Measurements from ENCODE around the gene GADL1.

Gene GADL1

GRCh38 chr3:30848087-30848779 lies 46.2 kb downstream of the GADL1 start:
- no peak for DNase-seq (ENCODE audit: low read depth, low spot score)
- Histone ChIP-seq H3K27ac (ENCODE audit: low read length) (no peak overlapping the region), H3K9me3 (ENCODE audit: control insufficient read depth, insufficient read depth, low read length) (no peaks in the 10 kb centered on the region), H3K27me3 (ENCODE audit: control insufficient read depth, insufficient read depth, low read length) (no peaks in the 10 kb centered on the region), H3K4me1 (ENCODE audit: control insufficient read depth, insufficient read depth, low read length) (no peaks in the 10 kb centered on the region), H3K4me3 (ENCODE audit: low read length) (no peak overlapping the region), H3K36me3 (ENCODE audit: control insufficient read depth, insufficient read depth, low read length) (no peaks in the 10 kb centered on the region)
- no CpG with 5 or more reads among the region's 3 CpGs for WGBS (ENCODE audit: insufficient coverage, insufficient read length)

- Histone ChIP-seq H3K36me3 (ENCODE audit: control insufficient read depth, insufficient read depth, low read length) (no peaks in the 10 kb centered on the region), H3K4me3 (ENCODE audit: low read length) (no peak overlapping the region), H3K4me1 (ENCODE audit: control insufficient read depth, insufficient read depth, low read length) (no peaks in the 10 kb centered on the region), H3K9me3 (ENCODE audit: control insufficient read depth, insufficient read depth, low read length) (no peaks in the 10 kb centered on the region), H3K27ac (ENCODE audit: low read length) (no peak overlapping the region), H3K27me3 (ENCODE audit: control insufficient read depth, insufficient read depth, low read length) (no peaks in the 10 kb centered on the region)
- DNase-seq (ENCODE audit: low read depth, low spot score) = no peak
- WGBS (ENCODE audit: insufficient coverage, insufficient read length) = no CpG with 5 or more reads among the region's 3 CpGs
These were observed 46.9 kb downstream of the GADL1 start for GRCh38 chr3:30847592-30847991.

GRCh38 chr3:30845606-30846005 lies 48.9 kb downstream of the GADL1 start:
- Histone ChIP-seq H3K36me3 (ENCODE audit: control insufficient read depth, insufficient read depth, low read length) (no peaks in the 10 kb centered on the region), H3K9me3 (ENCODE audit: control insufficient read depth, insufficient read depth, low read length) (no peaks in the 10 kb centered on the region), H3K27me3 (ENCODE audit: control insufficient read depth, insufficient read depth, low read length) (no peaks in the 10 kb centered on the region), H3K4me1 (ENCODE audit: control insufficient read depth, insufficient read depth, low read length) (no peaks in the 10 kb centered on the region), H3K4me3 (ENCODE audit: low read length) (no peak overlapping the region), H3K27ac (ENCODE audit: low read length) (no peak overlapping the region)
- no peak for DNase-seq (ENCODE audit: low read depth, low spot score)
- no CpG with 5 or more reads among the region's 2 CpGs for WGBS (ENCODE audit: insufficient coverage, insufficient read length)

GRCh38 chr3:30843877-30844276 lies 50.6 kb downstream of the GADL1 start:
- Histone ChIP-seq H3K36me3 (ENCODE audit: control insufficient read depth, insufficient read depth, low read length) (no peaks in the 10 kb centered on the region), H3K4me3 (ENCODE audit: low read length) (no peak overlapping the region), H3K27me3 (ENCODE audit: control insufficient read depth, insufficient read depth, low read length) (no peaks in the 10 kb centered on the region), H3K27ac (ENCODE audit: low read length) (no peak overlapping the region), H3K4me1 (ENCODE audit: control insufficient read depth, insufficient read depth, low read length) (no peaks in the 10 kb centered on the region), H3K9me3 (ENCODE audit: control insufficient read depth, insufficient read depth, low read length) (no peaks in the 10 kb centered on the region)
- WGBS (ENCODE audit: insufficient coverage, insufficient read length) = no CpG with 5 or more reads among the region's 10 CpGs
- DNase-seq (ENCODE audit: low read depth, low spot score) = no peak

- Histone ChIP-seq H3K4me1 (ENCODE audit: control insufficient read depth, insufficient read depth, low read length) (peaks cover 1% of the 10 kb centered on the region; the same call in 1 of the 2 replicates), H3K36me3 (ENCODE audit: control insufficient read depth, insufficient read depth, low read length) (no peaks in the 10 kb centered on the region), H3K4me3 (ENCODE audit: low read length) (no peak overlapping the region), H3K27me3 (ENCODE audit: control insufficient read depth, insufficient read depth, low read length) (no peaks in the 10 kb centered on the region), H3K9me3 (ENCODE audit: control insufficient read depth, insufficient read depth, low read length) (no peaks in the 10 kb centered on the region), H3K27ac (ENCODE audit: low read length) (no peak overlapping the region)
- no CpG with 5 or more reads among the region's 1 CpG for WGBS (ENCODE audit: insufficient coverage, insufficient read length)
- DNase-seq (ENCODE audit: low read depth, low spot score) = no peak
These were observed 58.3 kb downstream of the GADL1 start for GRCh38 chr3:30836141-30836540.

GRCh38 chr3:30835667-30836066 lies 58.8 kb downstream of the GADL1 start:
- H3K27me3 ChIP-seq (ENCODE audit: control insufficient read depth, insufficient read depth, low read length) = no peaks in the 10 kb centered on the region
- no CpG with 5 or more reads among the region's 2 CpGs for WGBS (ENCODE audit: insufficient coverage, insufficient read length)
- no peak overlapping the region for H3K4me3 ChIP-seq (ENCODE audit: low read length)
- peaks cover 1% of the 10 kb centered on the region; the same call in 1 of the 2 replicates for H3K4me1 ChIP-seq (ENCODE audit: control insufficient read depth, insufficient read depth, low read length)
- H3K9me3 ChIP-seq (ENCODE audit: control insufficient read depth, insufficient read depth, low read length) = no peaks in the 10 kb centered on the region
- no peak overlapping the region for H3K27ac ChIP-seq (ENCODE audit: low read length)
- no peaks in the 10 kb centered on the region for H3K36me3 ChIP-seq (ENCODE audit: control insufficient read depth, insufficient read depth, low read length)
- DNase-seq (ENCODE audit: low read depth, low spot score) = no peak

- no CpG with 5 or more reads among the region's 4 CpGs for WGBS (ENCODE audit: insufficient coverage, insufficient read length)
- H3K9me3 ChIP-seq (ENCODE audit: control insufficient read depth, insufficient read depth, low read length) = no peaks in the 10 kb centered on the region
- no peaks in the 10 kb centered on the region for H3K36me3 ChIP-seq (ENCODE audit: control insufficient read depth, insufficient read depth, low read length)
- peaks cover 1% of the 10 kb centered on the region; the same call in 1 of the 2 replicates for H3K4me1 ChIP-seq (ENCODE audit: control insufficient read depth, insufficient read depth, low read length)
- H3K27me3 ChIP-seq (ENCODE audit: control insufficient read depth, insufficient read depth, low read length) = no peaks in the 10 kb centered on the region
- no peak overlapping the region for H3K4me3 ChIP-seq (ENCODE audit: low read length)
- DNase-seq (ENCODE audit: low read depth, low spot score) = no peak
- H3K27ac ChIP-seq (ENCODE audit: low read length) = no peak overlapping the region
These were observed 61.4 kb downstream of the GADL1 start for GRCh38 chr3:30832961-30833575.

GRCh38 chr3:30827080-30827479 lies 67.4 kb downstream of the GADL1 start:
- WGBS (ENCODE audit: insufficient coverage, insufficient read length) = no CpG with 5 or more reads among the region's 1 CpG
- Histone ChIP-seq H3K4me3 (ENCODE audit: low read length) (no peak overlapping the region), H3K36me3 (ENCODE audit: control insufficient read depth, insufficient read depth, low read length) (no peaks in the 10 kb centered on the region), H3K4me1 (ENCODE audit: control insufficient read depth, insufficient read depth, low read length) (no peaks in the 10 kb centered on the region), H3K27ac (ENCODE audit: low read length) (no peak overlapping the region), H3K27me3 (ENCODE audit: control insufficient read depth, insufficient read depth, low read length) (no peaks in the 10 kb centered on the region), H3K9me3 (ENCODE audit: control insufficient read depth, insufficient read depth, low read length) (no peaks in the 10 kb centered on the region)
- no peak for DNase-seq (ENCODE audit: low read depth, low spot score)

- H3K4me1 ChIP-seq (ENCODE audit: control insufficient read depth, insufficient read depth, low read length) = no peaks in the 10 kb centered on the region
- H3K9me3 ChIP-seq (ENCODE audit: control insufficient read depth, insufficient read depth, low read length) = no peaks in the 10 kb centered on the region
- H3K27ac ChIP-seq (ENCODE audit: low read length) = no peak overlapping the region
- DNase-seq (ENCODE audit: low read depth, low spot score) = no peak
- H3K4me3 ChIP-seq (ENCODE audit: low read length) = no peak overlapping the region
- no peaks in the 10 kb centered on the region for H3K36me3 ChIP-seq (ENCODE audit: control insufficient read depth, insufficient read depth, low read length)
- H3K27me3 ChIP-seq (ENCODE audit: control insufficient read depth, insufficient read depth, low read length) = no peaks in the 10 kb centered on the region
- no CpG with 5 or more reads among the region's 2 CpGs for WGBS (ENCODE audit: insufficient coverage, insufficient read length)
These were observed 67.9 kb downstream of the GADL1 start for GRCh38 chr3:30826531-30826942.

- Histone ChIP-seq H3K27ac (ENCODE audit: low read length) (no peak overlapping the region), H3K36me3 (ENCODE audit: control insufficient read depth, insufficient read depth, low read length) (no peaks in the 10 kb centered on the region), H3K9me3 (ENCODE audit: control insufficient read depth, insufficient read depth, low read length) (no peaks in the 10 kb centered on the region), H3K4me1 (ENCODE audit: control insufficient read depth, insufficient read depth, low read length) (no peaks in the 10 kb centered on the region; the same call in 1 of the 2 replicates), H3K4me3 (ENCODE audit: low read length) (no peak overlapping the region), H3K27me3 (ENCODE audit: control insufficient read depth, insufficient read depth, low read length) (no peaks in the 10 kb centered on the region)
- DNase-seq (ENCODE audit: low read depth, low spot score) = no peak
- WGBS (ENCODE audit: insufficient coverage, insufficient read length) = no CpG with 5 or more reads among the region's 3 CpGs
These were observed 75.2 kb downstream of the GADL1 start for GRCh38 chr3:30819067-30819798.
